Measurements from ENCODE around the gene REC114.
"Not testable (repeated sequence)": the region's sequence is repeated elsewhere in the genome, so short reads cannot be mapped to it uniquely, and the experiment has no call there.

REC114 gene

DNA sequence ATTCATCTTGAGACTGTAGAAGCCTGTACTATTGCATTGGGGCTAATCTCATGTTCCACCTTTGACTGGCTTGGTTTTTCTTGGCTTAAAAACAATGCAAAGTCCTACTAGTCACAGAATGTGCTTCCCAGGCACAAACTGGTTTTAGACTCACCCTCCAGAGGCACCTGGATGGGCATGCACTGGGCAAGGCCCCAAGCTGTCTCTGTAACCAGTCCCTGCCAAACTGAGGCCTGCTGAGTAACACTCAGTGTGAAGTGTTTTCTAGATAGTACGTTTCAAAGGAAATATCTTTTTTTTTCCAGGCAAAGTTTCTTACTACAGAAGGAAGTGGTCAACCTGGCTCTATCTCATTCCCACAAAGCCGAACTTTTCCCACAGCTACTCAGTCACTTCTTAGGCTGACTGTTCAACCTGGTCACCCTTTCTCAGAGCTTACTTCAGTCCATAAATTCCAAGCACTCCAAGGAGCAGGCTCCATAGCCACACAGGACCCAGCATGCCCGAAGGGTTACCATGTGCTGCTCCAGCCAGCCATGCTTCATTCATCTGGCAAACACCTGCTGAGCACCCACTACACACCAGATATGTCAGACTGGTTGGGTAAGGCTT, 132.8 kb downstream of the REC114 start:
- no peak for DNase-seq (ENCODE audit: low read depth in 2 of 2)

GRCh38 chr15:73577593-73577992, 134.6 kb downstream of the REC114 start:
- not testable (repeated sequence) for DNase-seq (ENCODE audit: low read depth in 2 of 2)

- DNase-seq (ENCODE audit: low read depth in 2 of 2), result no peak
Measured at GRCh38 chr15:73578026-73578425, 135.1 kb downstream of the REC114 start.

DNA sequence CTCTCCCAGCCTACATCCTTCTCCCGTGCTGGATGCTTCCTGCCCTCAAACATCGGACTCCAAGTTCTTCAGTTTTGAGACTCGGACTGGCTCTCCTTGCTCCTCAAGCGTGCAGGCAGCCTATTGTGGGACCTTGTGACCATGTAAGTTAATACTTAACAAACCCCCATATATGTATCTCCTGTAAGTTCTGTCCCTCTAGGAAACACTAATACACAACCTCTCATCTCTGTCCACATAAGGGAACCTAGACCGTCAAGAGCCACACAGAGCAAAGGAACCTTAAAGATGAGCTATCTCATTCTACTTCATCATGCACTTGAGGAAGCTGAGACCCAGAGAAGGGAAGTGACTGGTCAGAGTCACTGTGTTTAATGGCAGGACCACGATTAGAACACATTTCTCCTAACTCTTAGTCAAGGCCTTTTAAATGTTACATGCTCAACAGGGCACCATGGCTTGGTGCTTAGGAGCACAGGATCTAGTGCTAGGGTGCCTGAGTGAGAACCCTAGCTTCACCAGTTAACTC, 140.0 kb downstream of the REC114 start:
- no peak for DNase-seq (ENCODE audit: low read depth in 2 of 2)

- DNase-seq (ENCODE audit: low read depth in 2 of 2), result no peak
Measured at GRCh38 chr15:73583544-73583943, 140.6 kb downstream of the REC114 start.

GRCh38 chr15:73584699-73585420, 141.9 kb downstream of the REC114 start:
- no peak for DNase-seq (ENCODE audit: low read depth in 2 of 2)

- DNase-seq (ENCODE audit: low read depth in 2 of 2), result no peak
Measured at GRCh38 chr15:73585871-73586654, 143.1 kb downstream of the REC114 start.

- DNase-seq (ENCODE audit: low read depth in 2 of 2), result no peak
Measured at GRCh38 chr15:73589766-73590165, 146.8 kb downstream of the REC114 start.

- no peak for DNase-seq (ENCODE audit: low read depth in 2 of 2)
Measured at GRCh38 chr15:73590263-73590662, 147.3 kb downstream of the REC114 start.

- no peak for DNase-seq (ENCODE audit: low read depth in 2 of 2)
Measured at GRCh38 chr15:73593304-73594074, 150.5 kb downstream of the REC114 start.

DNA sequence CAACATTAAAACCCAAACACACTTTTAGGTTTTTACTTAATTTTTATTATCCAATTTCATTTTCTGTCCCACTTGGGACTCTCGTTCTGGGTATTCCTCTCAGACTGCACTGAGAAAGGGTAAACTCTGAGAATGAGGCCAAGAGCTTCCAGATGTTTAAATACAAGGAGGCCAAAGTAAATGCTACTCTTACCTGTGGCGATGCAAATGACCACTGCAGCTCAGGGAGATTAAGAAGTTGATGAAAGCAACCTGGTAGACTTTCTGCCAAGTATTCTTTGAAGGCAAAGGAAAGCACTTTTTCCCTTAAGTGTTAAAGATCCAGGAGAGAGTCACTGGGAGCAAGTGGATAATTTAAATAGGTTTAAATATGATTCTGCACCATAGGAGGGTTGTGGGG, 151.1 kb downstream of the REC114 start:
- DNase-seq (ENCODE audit: low read depth in 2 of 2), result no peak

- DNase-seq (ENCODE audit: low read depth in 2 of 2), result no peak
Measured at GRCh38 chr15:73596174-73596573, 153.2 kb downstream of the REC114 start.

- no peak for DNase-seq (ENCODE audit: low read depth in 2 of 2)
Measured at GRCh38 chr15:73597036-73597638, 154.2 kb downstream of the REC114 start.

DNA sequence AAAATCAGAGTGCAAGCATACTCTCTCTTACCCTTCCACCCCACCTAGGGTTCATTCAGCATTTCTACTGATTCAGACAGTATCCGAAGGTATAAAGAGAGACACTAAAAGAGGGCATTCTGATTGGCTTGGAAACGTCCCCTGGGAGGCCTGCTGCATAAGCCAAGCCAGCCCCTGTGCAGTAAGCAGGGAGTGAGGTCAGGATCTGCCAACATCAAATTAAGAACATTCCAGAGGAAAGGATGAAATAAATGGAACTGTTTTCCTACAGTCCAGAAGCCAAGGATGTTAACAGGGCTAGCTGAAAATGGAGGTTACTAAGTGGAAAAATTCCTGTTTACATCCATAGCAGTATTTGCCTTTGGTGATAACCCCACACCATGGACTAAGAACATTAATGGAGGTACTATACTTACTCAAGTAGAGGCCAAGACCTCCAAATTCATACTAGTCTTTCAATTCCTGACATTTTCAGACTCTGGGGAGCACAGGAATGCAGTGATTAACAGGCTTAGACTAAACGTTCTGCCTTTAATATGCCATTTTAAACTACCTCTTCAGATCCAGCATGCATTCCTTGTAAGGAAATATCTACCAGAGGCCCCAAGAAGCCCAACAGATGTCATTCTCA, 155.7 kb downstream of the REC114 start:
- no peak for DNase-seq (ENCODE audit: low read depth in 2 of 2)

DNA sequence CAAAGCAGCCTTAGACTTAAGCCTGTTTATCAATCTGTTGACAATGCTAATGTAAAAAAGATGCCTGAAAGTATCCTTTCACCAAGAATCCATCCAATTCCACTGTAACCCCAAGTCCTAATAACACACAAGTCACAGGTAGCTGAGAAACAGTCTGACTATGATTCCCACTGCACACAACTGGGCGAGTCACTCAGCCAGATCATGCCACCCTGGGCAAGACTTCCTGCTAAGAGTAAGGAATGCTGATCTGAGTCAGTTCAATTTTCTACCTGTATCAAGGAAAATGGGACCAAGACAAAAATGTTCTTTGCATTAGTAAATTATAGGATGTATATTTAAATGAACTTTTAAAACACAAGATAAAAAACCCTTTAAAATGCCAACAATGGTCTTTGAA, 157.0 kb downstream of the REC114 start:
- no peak for DNase-seq (ENCODE audit: low read depth in 2 of 2)

GRCh38 chr15:73600413-73601335, 157.7 kb downstream of the REC114 start:
- DNase-seq (ENCODE audit: low read depth in 2 of 2), result no peak

DNA sequence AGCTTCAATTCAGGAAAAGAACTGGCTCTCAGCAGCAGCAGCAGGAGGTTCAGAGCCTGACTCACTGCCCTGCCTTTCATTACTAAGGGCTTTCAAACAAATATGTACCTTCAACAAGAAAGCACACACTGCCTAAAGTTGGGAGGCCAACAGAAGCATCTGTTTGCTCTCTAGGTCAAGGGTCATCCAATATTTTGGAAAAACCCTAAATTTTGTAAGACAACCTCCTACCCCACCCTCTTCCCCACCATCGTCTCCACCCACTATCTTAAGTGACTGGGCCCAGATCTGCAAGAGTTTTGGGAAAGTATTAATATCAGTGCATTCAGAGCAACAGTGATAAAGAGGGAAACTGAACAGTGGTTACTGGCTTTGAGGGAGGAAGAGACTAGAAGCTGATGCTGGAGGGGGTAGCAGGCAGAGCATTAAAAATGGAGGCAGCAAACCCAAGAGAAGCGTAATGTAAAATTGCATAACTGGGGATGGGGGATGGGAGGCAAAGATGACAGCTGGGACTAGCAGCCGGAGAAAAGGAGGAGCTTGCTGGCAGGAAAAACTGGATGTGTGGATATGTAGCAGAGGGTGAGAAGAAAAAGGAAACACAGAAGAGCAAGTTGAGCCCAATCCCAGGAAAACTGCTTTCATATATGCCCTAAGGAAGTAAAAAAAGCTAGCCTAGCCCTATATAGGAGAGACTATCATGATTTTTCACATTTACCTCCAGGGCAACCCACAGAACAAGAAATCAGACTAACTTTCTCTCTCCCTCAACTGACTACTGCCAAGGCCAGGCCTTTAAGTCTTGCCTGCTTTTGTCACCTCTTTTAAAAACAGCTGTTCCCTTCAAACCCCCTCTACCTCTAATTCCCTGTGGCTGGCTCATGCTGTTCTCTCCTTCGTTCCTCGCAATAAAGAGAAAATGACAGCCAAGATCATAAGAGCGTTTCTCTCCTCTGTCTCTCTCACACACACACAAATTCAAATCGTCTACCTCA, 158.8 kb downstream of the REC114 start:
- no peak for DNase-seq (ENCODE audit: low read depth in 2 of 2)

- DNase-seq (ENCODE audit: low read depth in 2 of 2), result no peak
Measured at GRCh38 chr15:73602446-73602843, 159.5 kb downstream of the REC114 start.

- DNase-seq (ENCODE audit: low read depth in 2 of 2), result no peak
Measured at GRCh38 chr15:73602992-73603391, 160.0 kb downstream of the REC114 start.
